Esophagus muscularis mucosa (tissue), 4 donors: Measurements from ENCODE around the gene TTC39C. TPM values are rescaled to one million over a fixed set of nuclear protein-coding genes. Genes with fewer than 3 reads are reported as not detected.
A peak's percentile ranks its signal among the peaks of the same experiment; 100 is the strongest.

Experiments
- DNase-seq: peaks from one replicate; pipeline ENCODE4 v3.0.0-alpha.2; 2017; ENCODE audit errors: extremely low spot score
- H3K27ac ChIP-seq, 4 donors: fragments of 200-600 bp; sonication (generic); replicated peaks in 1 of 4; 1 replicate in 3 of 4; 2 replicates in 1 of 4; pipeline ENCODE4 v1.5.1; 2016 to 2019; ENCODE audit warnings: mild to moderate bottlenecking in 1 of 4
- H3K27me3 ChIP-seq, 4 donors: fragments of 200-600 bp; sonication (generic); one replicate each; pipeline versions ENCODE4 v1.5.1 to v1.6.0; 2016 to 2019
- H3K36me3 ChIP-seq, 4 donors: fragments of 200-600 bp; sonication (generic); one replicate each; pipeline ENCODE4 v1.5.1; 2016 to 2019
- H3K4me1 ChIP-seq, 4 donors: fragments of 200-600 bp; sonication (generic); one replicate each; pipeline ENCODE4 v1.5.1; 2016 to 2019
- H3K4me3 ChIP-seq, 4 donors: fragments of 200-600 bp; sonication (generic); 1 replicate in 2 of 4; 2 replicates in 2 of 4; pipeline ENCODE4 v1.5.1; 2016 to 2019; ENCODE audit warnings: mild to moderate bottlenecking in 4 of 4, moderate library complexity in 1 of 4
- H3K9me3 ChIP-seq, 4 donors: fragments of 200-600 bp; sonication (generic); 1 replicate in 3 of 4; 2 replicates in 1 of 4; pipeline ENCODE4 v1.5.1; 2016 to 2019
- EP300 ChIP-seq: sonication (generic); formaldehyde crosslinking; IDR thresholded peaks from one replicate; pipeline ENCODE4 v1.6.1; 2017; ENCODE audit warnings: antibody characterized with exemption
- POLR2A ChIP-seq: fragments of 450-650 bp; IDR thresholded peaks from one replicate; pipeline ENCODE4 v1.6.1; 2017; ENCODE audit warnings: antibody characterized with exemption, moderate library complexity, mild to moderate bottlenecking, low read depth
- POLR2AphosphoS5 ChIP-seq, 2 donors: sonication (generic); formaldehyde crosslinking; IDR thresholded peaks; one replicate each; pipeline ENCODE4 v1.6.1; 2017; ENCODE audit warnings: antibody characterized with exemption in 2 of 2
- WGBS: methylation state at CpG from one replicate; pipeline ENCODE4 v1.1.5; 2018; 5-methylcytosine and 5-hydroxymethylcytosine counted together
- intact Hi-C: fragments of 100-400 bp; cut with DNase I; formaldehyde crosslinking; loops from one replicate; pipeline ENCODE4 v1.15.1; 2023
- total RNA-seq, 4 donors: library from RNA; depleted of rRNA; stranded (reverse); fragments of >200 nt; gene quantifications; one replicate each; pipeline versions ENCODE4 v1.1.0 to v1.2.1, GENCODE V29; 2016
- TF ChIP-seq, protein P1 (sequence below), 3 experiments: fragments of 200-600 bp in 2 of 3; fragments of 450-650 bp in 1 of 3; sonication (generic) in 2 of 3; IDR thresholded peaks; one replicate each; pipeline ENCODE4 v1.5.1; 2017 to 2019; ENCODE audit warnings: antibody characterized with exemption in 3 of 3, mild to moderate bottlenecking in 2 of 3, moderate library complexity in 1 of 3

TTC39C gene
- total RNA-seq, 4 donors from 2014 or later = 32.3 to 45.4 (median 34.8) TPM

DNA sequence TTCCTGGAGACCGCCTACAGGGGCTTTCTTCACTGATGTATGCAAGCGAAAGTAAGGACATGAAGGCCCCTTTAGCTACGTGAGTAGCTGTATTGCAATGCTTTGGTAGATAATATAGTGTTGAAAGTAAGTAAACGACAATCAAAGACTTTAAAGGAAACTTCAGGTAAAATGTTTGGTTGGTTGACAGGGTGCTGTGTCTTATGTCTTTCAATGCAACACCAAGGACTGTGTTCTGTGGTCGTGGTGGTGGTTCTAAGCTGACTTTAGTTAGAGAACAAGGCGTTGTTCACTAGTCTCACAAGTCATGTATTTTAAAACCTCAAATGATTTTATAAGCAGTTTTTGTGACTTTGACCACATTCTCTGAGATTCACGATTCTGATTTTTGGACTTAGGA is 66.3 kb downstream of the TTC39C start:
- intact Hi-C loops = no loop called here
- H3K27ac ChIP-seq = no peak overlapping the region
- H3K9me3 ChIP-seq = no peaks in the 10 kb centered on the region
- DNase-seq = peak; percentile 62
- 97% methylated on average over 7 of the region's 7 CpGs for WGBS
- TF ChIP-seq POLR2A (no peak), POLR2AphosphoS5 (IDR thresholded peaks at IDR 0.05) (no peak), EP300 (no peak)
- TF ChIP-seq, protein P1, sequence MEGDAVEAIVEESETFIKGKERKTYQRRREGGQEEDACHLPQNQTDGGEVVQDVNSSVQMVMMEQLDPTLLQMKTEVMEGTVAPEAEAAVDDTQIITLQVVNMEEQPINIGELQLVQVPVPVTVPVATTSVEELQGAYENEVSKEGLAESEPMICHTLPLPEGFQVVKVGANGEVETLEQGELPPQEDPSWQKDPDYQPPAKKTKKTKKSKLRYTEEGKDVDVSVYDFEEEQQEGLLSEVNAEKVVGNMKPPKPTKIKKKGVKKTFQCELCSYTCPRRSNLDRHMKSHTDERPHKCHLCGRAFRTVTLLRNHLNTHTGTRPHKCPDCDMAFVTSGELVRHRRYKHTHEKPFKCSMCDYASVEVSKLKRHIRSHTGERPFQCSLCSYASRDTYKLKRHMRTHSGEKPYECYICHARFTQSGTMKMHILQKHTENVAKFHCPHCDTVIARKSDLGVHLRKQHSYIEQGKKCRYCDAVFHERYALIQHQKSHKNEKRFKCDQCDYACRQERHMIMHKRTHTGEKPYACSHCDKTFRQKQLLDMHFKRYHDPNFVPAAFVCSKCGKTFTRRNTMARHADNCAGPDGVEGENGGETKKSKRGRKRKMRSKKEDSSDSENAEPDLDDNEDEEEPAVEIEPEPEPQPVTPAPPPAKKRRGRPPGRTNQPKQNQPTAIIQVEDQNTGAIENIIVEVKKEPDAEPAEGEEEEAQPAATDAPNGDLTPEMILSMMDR (IDR thresholded peaks at IDR 0.05) = no peak
- no peaks in the 10 kb centered on the region for H3K27me3 ChIP-seq
- peaks cover 7 to 13% (median 11%) of the 10 kb centered on the region in 4 donors for H3K4me1 ChIP-seq
- peaks cover 0 to 23% (median 12%) of the 10 kb centered on the region in 4 donors for H3K36me3 ChIP-seq
- H3K4me3 ChIP-seq = no peak overlapping the region

DNA sequence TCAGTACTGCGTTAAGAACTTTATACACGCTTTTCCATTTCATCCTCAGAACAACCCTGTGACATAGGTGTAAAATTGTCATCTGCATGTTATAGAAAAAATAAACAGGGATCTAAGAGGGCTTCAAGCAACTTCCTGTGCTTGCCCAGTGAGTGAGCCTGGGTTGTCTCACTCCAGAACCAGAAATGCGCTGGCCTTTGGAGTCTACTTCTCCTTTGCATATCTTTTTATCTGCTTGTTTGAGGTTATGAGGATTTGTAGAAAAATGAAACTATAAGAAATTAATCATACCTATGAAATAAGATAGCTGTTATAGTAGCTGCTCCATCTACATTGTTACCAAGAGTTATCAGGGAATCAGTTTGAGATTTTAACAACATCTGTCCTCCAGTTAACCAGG is 69.0 kb downstream of the TTC39C start:
- H3K4me1 ChIP-seq = peaks cover 0 to 3% (median under 1%) of the 10 kb centered on the region in 4 donors
- H3K4me3 ChIP-seq = no peak overlapping the region
- H3K9me3 ChIP-seq = no peaks in the 10 kb centered on the region
- TF ChIP-seq, protein P1 (IDR thresholded peaks at IDR 0.05) = no peak
- TF ChIP-seq POLR2A (no peak), EP300 (no peak), POLR2AphosphoS5 (IDR thresholded peaks at IDR 0.05) (no peak)
- no peak overlapping the region for H3K27ac ChIP-seq
- H3K36me3 ChIP-seq = peaks cover 0 to 26% (median 12%) of the 10 kb centered on the region in 4 donors
- 92% methylated on average over 3 of the region's 3 CpGs for WGBS
- intact Hi-C loops = no loop called here
- no peaks in the 10 kb centered on the region for H3K27me3 ChIP-seq
- DNase-seq = no peak

DNA sequence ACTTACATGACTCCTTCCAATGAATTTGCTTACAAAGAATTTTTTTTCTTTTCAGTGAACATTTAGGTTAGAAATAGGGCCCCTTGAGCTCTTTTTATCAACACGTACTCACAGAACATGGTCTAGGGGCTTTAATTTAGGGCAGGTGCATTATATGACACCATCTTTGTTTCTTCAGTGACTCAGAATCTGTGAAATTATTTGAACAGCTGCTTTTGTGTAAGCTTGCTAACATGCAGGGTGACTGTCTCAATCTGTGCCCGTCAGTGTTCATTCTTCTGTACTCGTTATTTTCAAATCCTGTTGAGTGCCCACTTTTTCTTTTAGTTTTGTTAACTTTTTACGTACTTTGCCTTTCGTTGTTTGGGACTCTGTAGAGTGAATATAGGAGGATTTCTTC is 71.5 kb downstream of the TTC39C start:
- peaks cover 0 to 13% (median 9%) of the 10 kb centered on the region in 4 donors for H3K4me1 ChIP-seq
- 73% methylated on average over 5 of the region's 5 CpGs for WGBS
- peaks cover 0 to 26% (median 9%) of the 10 kb centered on the region in 4 donors for H3K36me3 ChIP-seq
- no peak overlapping the region for H3K4me3 ChIP-seq
- DNase-seq = peak; percentile 26
- no peaks in the 10 kb centered on the region for H3K27me3 ChIP-seq
- H3K9me3 ChIP-seq = no peaks in the 10 kb centered on the region
- TF ChIP-seq POLR2A (no peak), EP300 (no peak), POLR2AphosphoS5 (IDR thresholded peaks at IDR 0.05) (no peak)
- TF ChIP-seq, protein P1 (IDR thresholded peaks at IDR 0.05) = no peak
- intact Hi-C loops = no loop called here
- no peak overlapping the region for H3K27ac ChIP-seq

DNA sequence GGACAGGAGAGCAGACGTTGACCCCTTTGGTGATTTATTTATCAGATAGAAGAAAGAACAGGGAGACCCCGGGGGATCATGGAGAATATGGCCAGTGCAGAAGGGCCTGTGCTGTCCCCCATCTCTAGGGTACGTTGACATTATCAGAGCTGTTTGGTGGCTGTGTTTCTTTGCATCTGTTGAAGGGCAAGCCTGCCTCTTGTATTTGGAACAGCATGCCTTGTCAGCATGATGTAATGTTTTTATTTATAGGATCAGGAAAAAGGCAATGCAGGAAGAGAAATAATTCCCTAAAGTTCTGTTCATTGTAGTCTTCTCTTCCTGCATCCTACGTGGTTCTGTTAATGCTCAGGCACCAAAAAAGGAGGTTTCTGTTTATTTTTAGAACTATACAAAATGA is 74.5 kb downstream of the TTC39C start:
- peak; percentile 68 for DNase-seq
- Histone ChIP-seq H3K4me1 (peaks cover 0 to 13% (median 9%) of the 10 kb centered on the region in 4 donors), H3K27ac (no peak overlapping the region), H3K36me3 (peaks cover 0 to 12% (median 3%) of the 10 kb centered on the region in 4 donors), H3K4me3 (no peak overlapping the region), H3K27me3 (no peaks in the 10 kb centered on the region), H3K9me3 (no peaks in the 10 kb centered on the region)
- no peak for TF ChIP-seq POLR2AphosphoS5 (IDR thresholded peaks at IDR 0.05)
- TF ChIP-seq POLR2A = no peak
- TF ChIP-seq, protein P1 (IDR thresholded peaks at IDR 0.05) = no peak
- no peak for TF ChIP-seq EP300
- WGBS = 41% methylated on average over 4 of the region's 4 CpGs
- intact Hi-C loops = no loop called here
